Type B pancreatic cell (in vitro differentiated cells): ENCODE data around the gene TBXT. TPM values are rescaled to one million over a fixed set of nuclear protein-coding genes. Genes with fewer than 3 reads are reported as not detected.

Experiments
- DNase-seq: peaks from one replicate; pipeline ENCODE4 v3.0.0; 2021; ENCODE audit warnings: mixed read lengths; ENCODE audit not compliant: unreplicated experiment; ENCODE audit errors: extremely low spot score
- H3K27ac Mint-ChIP-seq: 2 replicates; pipeline ENCODE4 v1.8.0; 2021; ENCODE audit warnings: mild to moderate bottlenecking, mixed read lengths
- H3K27me3 Mint-ChIP-seq: 2 replicates; pipeline ENCODE4 v1.8.0; 2021; ENCODE audit warnings: mixed read lengths
- H3K36me3 Mint-ChIP-seq: 2 replicates; pipeline ENCODE4 v1.8.0; 2021; ENCODE audit warnings: mixed read lengths
- H3K4me1 Mint-ChIP-seq: one replicate; pipeline ENCODE4 v1.8.0; 2021; ENCODE audit warnings: mixed read lengths; ENCODE audit not compliant: unreplicated experiment
- H3K4me3 Mint-ChIP-seq: 2 replicates; pipeline ENCODE4 v1.8.0; 2021; ENCODE audit warnings: mild to moderate bottlenecking, mixed read lengths
- H3K9me3 Mint-ChIP-seq: 2 replicates; pipeline ENCODE4 v1.8.0; 2021; ENCODE audit warnings: mixed read lengths
- CTCF ChIP-seq: fragments of 200-600 bp; sonication (generic); conservative IDR thresholded peaks from 2 replicates; pipeline ENCODE4 v1.5.0; 2021; ENCODE audit warnings: antibody characterized with exemption, mild to moderate bottlenecking
- total RNA-seq: library from RNA; stranded (reverse); gene quantifications from 2 replicates; pipeline ENCODE4 v1.2.1, GENCODE V29; 2021; ENCODE audit warnings: low replicate concordance

Gene TBXT
- total RNA-seq, 1 donor from 2014 or later: 0.85 TPM

GRCh38 chr6:166195860-166196238, 28.2 kb upstream of the TBXT start:
- Mint-ChIP-seq H3K9me3 (peaks cover 4% of the 10 kb centered on the region), H3K4me1 (peaks cover 14% of the 10 kb centered on the region), H3K27ac (no peak overlapping the region), H3K27me3 (peaks cover 40% of the 10 kb centered on the region), H3K4me3 (no peak overlapping the region), H3K36me3 (no peaks in the 10 kb centered on the region)
- DNase-seq: no peak
- no peak for TF ChIP-seq CTCF

GRCh38 chr6:166194914-166195859, 27.5 kb upstream of the TBXT start:
- no peaks in the 10 kb centered on the region for H3K36me3 Mint-ChIP-seq
- H3K27me3 Mint-ChIP-seq: peaks cover 37% of the 10 kb centered on the region
- peaks cover 14% of the 10 kb centered on the region for H3K4me1 Mint-ChIP-seq
- no peak for DNase-seq
- TF ChIP-seq CTCF: no peak
- H3K27ac Mint-ChIP-seq: peak overlapping the region; percentile 74
- peaks cover 4% of the 10 kb centered on the region for H3K9me3 Mint-ChIP-seq
- no peak overlapping the region for H3K4me3 Mint-ChIP-seq

GRCh38 chr6:166192557-166192956, 24.9 kb upstream of the TBXT start:
- no peak overlapping the region for H3K4me3 Mint-ChIP-seq
- no peak for TF ChIP-seq CTCF
- peaks cover 4% of the 10 kb centered on the region for H3K9me3 Mint-ChIP-seq
- no peaks in the 10 kb centered on the region for H3K36me3 Mint-ChIP-seq
- DNase-seq: no peak
- peaks cover 33% of the 10 kb centered on the region for H3K27me3 Mint-ChIP-seq
- H3K4me1 Mint-ChIP-seq: peaks cover 14% of the 10 kb centered on the region
- H3K27ac Mint-ChIP-seq: no peak overlapping the region

- Mint-ChIP-seq H3K27ac (no peak overlapping the region), H3K4me1 (peaks cover 14% of the 10 kb centered on the region), H3K4me3 (no peak overlapping the region), H3K27me3 (peaks cover 30% of the 10 kb centered on the region), H3K9me3 (peaks cover 4% of the 10 kb centered on the region), H3K36me3 (no peaks in the 10 kb centered on the region)
- no peak for TF ChIP-seq CTCF
- DNase-seq: no peak
Observed at GRCh38 chr6:166192136-166192535, 24.5 kb upstream of the TBXT start.

GRCh38 chr6:166179704-166180103, 12.1 kb upstream of the TBXT start:
- H3K27me3 Mint-ChIP-seq: peaks cover 68% of the 10 kb centered on the region
- H3K27ac Mint-ChIP-seq: no peak overlapping the region
- no peak overlapping the region for H3K4me3 Mint-ChIP-seq
- H3K4me1 Mint-ChIP-seq: no peaks in the 10 kb centered on the region
- DNase-seq: no peak
- no peak for TF ChIP-seq CTCF
- H3K9me3 Mint-ChIP-seq: no peaks in the 10 kb centered on the region
- H3K36me3 Mint-ChIP-seq: no peaks in the 10 kb centered on the region
